GM12872 (cell line): Measurements from ENCODE around the gene COG5.

Experiments used
- TF ChIP-seq, protein P1 (sequence below): IDR thresholded peaks from 3 replicates; pipeline ENCODE4 v1.5.1; 2011; ENCODE audit warnings: low read depth, mild to moderate bottlenecking, low read length, moderate library complexity; ENCODE audit not compliant: insufficient read depth

COG5 gene

GRCh38 chr7:107345898-107346297, 217.8 kb downstream of the COG5 start:
- TF ChIP-seq, protein P1, sequence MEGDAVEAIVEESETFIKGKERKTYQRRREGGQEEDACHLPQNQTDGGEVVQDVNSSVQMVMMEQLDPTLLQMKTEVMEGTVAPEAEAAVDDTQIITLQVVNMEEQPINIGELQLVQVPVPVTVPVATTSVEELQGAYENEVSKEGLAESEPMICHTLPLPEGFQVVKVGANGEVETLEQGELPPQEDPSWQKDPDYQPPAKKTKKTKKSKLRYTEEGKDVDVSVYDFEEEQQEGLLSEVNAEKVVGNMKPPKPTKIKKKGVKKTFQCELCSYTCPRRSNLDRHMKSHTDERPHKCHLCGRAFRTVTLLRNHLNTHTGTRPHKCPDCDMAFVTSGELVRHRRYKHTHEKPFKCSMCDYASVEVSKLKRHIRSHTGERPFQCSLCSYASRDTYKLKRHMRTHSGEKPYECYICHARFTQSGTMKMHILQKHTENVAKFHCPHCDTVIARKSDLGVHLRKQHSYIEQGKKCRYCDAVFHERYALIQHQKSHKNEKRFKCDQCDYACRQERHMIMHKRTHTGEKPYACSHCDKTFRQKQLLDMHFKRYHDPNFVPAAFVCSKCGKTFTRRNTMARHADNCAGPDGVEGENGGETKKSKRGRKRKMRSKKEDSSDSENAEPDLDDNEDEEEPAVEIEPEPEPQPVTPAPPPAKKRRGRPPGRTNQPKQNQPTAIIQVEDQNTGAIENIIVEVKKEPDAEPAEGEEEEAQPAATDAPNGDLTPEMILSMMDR, result no peak

- TF ChIP-seq, protein P1, result no peak
Observed at GRCh38 chr7:107344799-107345198, 218.9 kb downstream of the COG5 start.

- TF ChIP-seq, protein P1, result no peak
Observed at GRCh38 chr7:107344286-107344685, 219.4 kb downstream of the COG5 start.

DNA sequence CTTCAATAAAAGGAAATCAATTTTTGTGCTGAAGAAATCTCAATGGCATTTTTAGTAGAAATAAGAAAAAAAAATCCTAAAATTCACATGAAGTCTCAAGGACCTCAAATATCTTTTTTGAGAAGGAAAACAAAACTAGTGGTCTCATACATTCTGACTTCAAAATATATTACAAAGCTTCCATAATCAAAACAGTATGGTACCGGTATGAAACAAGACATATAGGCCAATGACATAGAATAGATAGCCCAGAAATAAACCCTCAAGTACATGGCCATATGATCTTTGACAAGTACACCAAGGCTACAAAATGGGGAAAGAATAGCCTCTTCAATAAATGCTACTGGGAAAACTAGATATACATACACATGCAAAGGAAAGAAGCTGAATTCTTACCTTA, 225.6 kb downstream of the COG5 start:
- TF ChIP-seq, protein P1, result no peak

GRCh38 chr7:107332488-107333269, 231.0 kb downstream of the COG5 start:
- TF ChIP-seq, protein P1, result no peak

DNA sequence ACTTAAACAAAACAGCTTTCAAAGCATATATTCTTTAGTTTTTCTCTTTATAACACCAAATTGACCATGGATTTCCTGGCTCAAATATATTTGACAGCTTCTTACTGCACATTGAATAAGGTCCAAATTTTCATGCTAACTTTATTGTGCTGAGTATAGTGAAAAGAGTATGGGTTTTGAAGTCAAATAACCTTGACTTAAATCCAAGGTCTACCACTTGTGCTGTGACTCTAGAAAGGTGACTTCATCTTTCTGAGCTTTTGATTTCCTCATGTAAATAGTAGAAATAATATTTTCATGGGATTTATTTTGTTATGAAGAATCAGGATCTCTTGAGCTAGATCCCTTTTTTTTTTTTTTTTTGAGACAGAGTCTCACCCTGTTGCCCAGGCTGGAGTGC, 233.2 kb downstream of the COG5 start:
- TF ChIP-seq, protein P1, result no peak

- TF ChIP-seq, protein P1, result no peak
Observed at GRCh38 chr7:107327986-107328569, 235.6 kb downstream of the COG5 start.
